ENCODE data around the gene CHD5.

CHD5 gene

DNA sequence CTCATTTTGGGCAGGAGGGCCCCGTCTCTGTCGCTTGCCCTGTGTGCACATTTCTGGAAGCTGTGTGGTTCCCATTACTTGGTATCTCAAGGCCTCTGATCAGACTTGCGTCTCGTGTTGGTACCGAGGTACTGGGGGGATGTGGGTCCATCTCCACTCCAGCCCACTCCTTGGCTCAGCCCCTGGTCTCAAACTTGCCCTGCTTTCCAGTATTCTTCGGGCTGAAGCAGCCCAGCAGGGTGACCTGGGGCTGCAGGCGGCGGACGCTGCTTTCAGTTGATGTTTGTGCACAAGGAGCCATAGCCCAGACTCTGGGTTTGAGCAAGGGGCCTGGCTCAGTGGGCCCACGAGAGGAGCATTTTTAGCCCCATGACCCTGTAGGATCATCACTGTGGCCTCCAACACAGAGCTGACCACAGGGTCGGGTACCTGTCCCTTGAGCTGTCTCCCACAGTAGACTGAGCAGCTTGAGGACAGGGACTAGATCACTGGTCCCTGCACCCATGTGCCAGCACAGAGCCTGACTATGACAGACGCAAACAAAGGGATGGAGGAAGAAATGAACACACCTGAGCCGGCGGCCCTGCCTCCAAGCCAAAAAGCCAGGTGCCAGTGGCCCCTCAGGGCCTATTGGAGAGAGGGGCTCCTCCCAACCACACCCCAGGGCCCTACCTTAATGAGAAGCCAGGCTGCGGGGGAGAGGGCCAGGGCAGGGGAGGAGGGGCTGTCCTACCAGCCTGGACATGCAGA lies 46.8 kb downstream of the CHD5 start:
- DNase-seq (ENCODE audit: low spot score) = no peak

DNA sequence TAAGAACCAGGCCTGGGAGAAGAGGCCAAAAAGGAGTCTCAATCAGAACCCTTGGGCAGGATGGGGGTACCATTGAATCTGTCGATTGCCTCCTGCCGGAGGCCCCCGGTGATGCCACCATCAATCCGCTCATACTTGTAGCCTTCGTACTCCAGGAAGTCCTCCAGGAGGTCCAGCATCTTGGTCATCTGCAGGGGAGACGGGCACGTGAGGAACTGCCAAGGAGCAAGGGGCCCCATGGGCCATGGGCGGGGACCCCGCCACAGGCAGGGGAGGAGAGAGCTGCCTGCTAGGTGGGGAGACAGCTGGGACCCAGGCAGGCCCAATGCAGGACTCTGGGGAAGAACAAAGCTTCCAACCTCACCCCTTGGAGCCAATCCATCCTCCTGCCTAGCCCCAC lies 48.6 kb downstream of the CHD5 start:
- no peak for DNase-seq (ENCODE audit: low spot score)

DNA sequence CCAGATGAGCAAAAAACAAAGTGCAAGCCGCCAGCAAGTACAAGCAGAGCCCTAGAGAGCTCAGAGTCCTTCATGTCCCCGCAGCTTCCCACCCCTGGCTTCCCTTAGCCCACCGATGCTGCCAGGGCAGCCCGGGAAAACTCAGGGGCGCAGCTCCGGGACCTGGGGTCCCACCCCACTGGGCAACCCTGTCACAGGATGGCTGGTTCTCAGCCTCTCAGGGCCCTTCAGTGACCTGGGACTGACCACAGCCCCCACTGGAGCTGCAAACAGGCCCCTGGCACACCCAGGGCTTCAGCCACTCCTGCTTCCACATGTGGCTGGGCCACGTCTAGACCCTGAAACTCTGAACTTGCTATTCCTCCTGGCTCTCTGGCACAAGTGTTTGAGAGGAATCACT lies 49.5 kb downstream of the CHD5 start:
- DNase-seq (ENCODE audit: low spot score) = no peak

DNA sequence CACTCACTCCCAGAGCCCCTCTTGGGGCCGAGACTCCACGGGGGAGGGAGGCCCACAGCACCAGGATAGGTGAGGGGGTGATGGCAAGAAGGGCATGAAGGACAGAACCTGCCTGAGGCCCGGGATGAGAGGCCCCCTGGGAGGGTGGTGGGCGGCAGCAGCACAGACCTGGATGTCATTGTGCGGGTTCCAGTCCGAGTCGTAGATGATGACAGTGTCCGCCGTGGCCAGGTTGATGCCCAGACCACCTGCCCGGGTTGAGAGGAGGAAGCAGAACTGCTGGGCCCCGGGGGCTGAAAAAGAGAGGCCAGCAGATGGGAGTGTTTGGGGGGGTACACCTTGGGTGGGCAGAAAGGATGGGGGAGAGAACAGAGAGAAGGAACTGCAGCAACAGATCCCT lies 50.1 kb downstream of the CHD5 start:
- DNase-seq (ENCODE audit: low spot score) = no peak

DNA sequence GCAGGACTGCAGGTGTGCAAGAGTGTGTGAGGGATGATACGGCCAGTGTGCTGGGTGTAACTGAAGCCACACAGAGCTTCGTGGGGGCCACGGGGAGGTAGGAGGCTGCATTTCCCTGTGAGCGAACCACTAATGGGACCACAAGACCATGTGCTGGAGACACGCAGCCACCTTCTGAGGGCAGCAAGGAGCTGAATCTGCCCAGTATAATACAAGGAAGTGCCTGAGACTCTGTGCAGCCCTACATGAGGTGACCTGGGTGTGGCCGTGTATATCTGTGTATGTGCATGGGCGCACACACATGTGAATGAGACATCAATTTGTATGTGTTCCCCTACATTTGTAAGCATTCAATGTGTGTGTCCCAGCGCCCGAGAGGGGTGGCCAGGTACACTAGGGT lies 50.8 kb downstream of the CHD5 start:
- DNase-seq (ENCODE audit: low spot score) = no peak

DNA sequence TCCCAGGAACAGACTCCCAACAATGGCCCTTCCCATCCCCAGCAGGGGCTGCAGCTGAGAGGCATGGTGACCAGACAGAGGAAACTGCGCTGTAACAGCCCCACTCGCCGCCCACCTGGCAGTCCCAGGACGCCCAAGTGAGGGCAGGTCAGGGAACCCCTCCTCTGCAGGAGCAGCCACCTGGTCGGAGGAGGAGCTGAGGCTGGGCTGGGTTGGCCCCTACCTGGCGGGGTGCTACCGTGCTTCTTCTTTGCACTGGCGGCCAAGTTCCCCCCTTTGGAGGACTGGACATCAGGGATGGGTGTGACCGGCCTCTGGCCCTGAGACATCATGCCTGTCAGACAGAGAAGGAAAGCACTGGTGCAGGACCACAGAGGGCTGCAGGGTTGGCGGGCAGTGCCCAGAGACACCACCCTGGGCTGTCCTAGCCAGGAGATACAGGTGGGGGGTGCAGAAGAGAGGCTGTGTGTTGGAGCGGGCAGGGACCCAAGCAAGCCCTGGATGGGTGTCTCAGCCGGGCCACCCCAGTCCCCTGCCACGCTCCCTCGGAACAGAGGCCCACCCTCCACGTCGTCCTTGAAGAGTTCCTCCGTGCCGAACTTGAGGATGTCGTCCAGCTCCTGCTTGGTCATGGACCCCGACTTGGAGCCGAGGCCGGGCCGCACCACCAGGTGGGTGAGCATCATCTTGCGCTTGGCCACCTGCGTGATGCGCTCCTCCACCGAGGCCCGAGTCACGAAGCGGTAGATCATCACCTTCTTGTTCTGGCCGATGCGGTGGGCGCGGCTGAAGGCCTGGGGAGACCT lies 51.6 kb downstream of the CHD5 start:
- no peak for DNase-seq (ENCODE audit: low spot score)

DNA sequence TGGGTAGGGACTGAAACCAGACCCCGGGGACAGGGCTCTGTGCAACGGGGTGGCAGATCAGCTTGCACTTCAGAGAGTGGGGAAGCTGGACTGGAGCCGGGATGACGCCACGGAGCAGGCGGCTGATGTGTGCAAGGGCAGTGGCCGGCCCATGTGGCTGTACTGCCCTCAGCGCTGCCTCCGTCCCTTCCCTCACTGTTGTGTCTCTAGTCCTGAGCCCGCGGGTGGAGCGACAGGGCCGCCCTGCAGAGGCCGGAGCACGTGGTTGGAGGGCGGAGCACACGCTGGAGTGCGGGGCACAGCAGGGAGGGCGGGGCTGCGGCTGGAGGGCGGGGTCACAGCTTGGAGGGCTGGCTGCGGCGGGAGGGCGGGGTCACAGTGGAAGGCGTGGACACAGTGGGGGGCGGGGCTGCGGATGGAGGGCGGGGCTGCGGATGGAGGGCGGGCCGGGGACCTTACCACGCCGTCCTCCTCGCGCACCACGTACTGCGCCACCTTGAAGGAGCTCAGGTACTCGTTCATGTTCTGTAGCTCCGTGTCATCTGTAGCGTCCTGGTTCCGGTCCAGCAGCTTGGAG lies 52.4 kb downstream of the CHD5 start:
- peak; percentile 24 for DNase-seq (ENCODE audit: low spot score)

DNA sequence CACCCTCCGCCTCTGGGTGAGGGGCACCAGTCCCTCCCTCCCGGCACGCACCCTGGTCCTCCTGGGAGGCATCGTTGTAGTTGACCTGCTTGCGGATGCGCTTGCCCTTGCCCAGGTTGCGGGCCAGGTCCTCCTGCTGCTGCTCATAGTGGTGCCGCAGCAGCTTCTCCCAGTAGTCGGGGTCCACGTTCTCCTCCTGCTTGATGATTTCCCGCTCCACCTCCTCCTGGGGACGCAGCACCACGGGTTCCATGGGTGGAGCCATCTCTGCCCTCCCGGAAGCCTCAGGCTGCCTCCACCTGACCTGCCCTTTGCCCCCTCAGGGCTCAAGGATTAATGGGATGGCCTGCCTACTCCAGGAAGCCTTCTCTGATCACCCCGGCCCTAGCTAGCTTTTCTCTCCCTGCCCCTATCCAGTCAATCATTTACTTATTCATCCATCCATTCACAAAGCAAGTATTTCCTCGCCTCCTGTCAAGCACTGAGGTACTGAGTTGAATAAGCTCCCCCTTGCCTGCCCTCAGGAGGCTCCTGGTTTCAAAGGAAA lies 53.5 kb downstream of the CHD5 start:
- no peak for DNase-seq (ENCODE audit: low spot score)

DNA sequence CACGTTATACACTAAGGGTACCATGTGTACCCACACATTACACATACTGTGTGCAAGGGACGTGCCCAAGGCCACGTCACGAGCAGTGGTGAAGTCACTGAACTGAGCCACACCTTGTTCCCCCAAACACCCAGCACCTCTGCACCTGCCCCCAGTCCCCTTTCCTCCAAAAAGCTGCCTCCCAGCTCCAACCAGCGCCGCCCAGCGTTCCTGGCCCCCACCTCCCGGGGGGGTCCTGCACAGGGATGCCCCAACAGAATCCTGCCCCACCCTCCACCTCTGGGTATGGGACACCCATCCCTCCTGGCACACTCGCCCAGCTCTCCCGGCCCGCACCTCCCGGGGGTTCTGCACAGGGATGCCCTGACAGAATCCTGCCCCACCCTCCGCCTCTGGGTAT lies 54.1 kb downstream of the CHD5 start:
- no peak for DNase-seq (ENCODE audit: low spot score)

DNA sequence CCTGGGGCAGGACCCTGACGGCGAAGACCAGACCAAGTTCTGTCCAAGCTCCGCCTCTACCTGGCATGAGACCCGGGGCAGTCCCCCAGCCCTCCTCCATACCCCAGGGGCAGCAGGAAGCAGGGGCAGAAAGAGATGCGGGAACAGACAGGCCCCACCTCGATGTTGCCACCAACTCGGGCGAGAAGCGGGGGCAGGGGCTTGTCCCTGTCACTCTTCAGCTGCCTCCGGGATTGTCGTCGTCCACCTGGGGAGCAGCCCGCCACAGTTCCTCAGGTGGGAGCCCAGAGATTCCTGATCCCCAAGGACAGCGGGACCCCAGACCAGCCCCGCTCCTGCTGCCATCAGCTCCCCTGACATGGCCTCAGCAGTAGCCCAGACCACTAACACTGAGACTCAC lies 54.8 kb downstream of the CHD5 start:
- DNase-seq (ENCODE audit: low spot score) = no peak

DNA sequence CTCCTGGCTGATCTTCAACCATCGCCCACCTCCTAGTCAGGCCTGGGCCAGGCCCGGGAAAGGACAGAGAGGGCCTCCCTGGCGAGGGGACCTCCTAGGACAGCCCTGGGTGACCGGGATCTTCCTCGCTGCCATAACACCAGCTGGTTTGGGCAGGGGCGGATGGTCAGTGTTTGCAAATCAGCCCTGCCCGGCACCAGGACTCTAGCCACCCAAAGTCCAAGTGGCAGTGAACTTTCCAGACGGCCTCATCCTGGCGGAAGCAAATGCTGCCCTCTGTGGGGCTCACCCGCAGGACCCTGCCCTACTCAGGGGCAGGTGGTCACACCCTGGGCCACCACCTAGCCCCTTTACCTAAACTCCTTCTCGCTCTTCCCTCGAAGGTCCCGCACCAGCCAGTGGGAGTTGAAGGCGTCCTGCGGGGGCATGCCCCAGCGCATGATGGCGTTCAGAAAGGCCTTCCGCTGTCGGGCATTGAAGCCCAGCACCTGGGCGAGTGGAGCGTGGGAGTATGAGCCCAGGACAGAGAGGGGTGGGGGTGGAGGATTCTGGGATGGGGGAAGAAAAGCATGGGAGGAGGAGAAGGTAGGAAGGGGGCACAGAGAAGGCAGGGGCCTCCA lies 55.3 kb downstream of the CHD5 start:
- DNase-seq (ENCODE audit: low spot score) = no peak

DNA sequence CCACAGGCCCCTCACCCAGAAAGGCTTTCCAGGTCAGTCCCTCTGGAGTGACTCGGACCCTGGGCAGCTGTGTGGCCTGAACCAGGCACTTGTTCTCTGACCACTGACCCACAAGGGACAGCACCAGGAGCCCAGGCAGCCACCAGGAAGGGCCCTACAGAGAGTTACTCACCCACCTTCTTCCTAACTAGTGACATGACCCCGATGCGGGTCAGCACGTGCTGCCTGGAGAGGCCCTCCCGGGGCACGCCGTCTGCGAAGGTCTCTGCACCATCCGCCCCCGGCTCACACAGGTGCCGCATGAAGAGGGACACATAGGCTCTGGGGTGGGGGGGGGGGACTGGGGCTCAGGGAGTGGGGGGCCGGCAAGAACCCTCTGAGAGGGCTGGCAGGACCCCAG lies 55.8 kb downstream of the CHD5 start:
- no peak for DNase-seq (ENCODE audit: low spot score)

DNA sequence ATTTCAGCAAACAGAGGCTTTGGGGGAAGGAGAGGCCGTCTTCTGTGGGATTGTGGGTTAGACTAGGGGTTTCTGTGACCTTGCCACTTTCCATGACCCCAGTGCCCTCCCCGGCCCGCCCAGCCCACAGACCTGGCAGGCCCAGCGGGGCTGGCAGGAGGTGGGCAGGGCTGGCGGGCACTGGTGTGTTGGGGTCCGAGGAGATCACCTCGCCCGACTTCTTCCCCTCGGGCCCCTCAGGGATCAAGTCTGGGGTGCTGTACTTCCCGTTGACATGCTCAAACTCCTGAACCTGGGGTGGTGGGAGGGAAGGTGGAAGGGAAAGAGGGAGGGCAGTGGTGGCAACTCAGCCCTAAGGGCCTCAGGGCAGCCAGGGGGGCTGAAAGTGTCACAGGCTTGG lies 56.3 kb downstream of the CHD5 start:
- DNase-seq (ENCODE audit: low spot score) = no peak

DNA sequence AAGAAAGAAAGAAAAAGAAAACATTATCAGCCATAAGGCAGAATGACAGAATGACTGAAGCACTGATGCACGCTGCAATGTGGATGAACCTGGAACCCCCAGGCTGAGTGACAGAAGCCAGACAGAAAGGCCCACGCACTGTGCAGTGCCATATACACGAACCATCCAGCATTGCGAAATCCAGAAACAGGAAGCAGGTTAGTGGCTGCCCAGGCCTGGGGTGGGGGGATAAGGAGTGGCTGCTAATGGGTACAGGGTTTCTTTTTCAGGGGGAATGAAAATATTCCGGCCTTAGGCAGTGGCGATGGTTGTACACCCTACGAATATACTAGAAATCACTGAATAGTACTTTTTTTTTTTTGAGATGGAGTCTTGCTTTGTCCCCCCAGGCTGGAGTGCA lies 57.0 kb downstream of the CHD5 start:
- DNase-seq (ENCODE audit: low spot score) = no peak

DNA sequence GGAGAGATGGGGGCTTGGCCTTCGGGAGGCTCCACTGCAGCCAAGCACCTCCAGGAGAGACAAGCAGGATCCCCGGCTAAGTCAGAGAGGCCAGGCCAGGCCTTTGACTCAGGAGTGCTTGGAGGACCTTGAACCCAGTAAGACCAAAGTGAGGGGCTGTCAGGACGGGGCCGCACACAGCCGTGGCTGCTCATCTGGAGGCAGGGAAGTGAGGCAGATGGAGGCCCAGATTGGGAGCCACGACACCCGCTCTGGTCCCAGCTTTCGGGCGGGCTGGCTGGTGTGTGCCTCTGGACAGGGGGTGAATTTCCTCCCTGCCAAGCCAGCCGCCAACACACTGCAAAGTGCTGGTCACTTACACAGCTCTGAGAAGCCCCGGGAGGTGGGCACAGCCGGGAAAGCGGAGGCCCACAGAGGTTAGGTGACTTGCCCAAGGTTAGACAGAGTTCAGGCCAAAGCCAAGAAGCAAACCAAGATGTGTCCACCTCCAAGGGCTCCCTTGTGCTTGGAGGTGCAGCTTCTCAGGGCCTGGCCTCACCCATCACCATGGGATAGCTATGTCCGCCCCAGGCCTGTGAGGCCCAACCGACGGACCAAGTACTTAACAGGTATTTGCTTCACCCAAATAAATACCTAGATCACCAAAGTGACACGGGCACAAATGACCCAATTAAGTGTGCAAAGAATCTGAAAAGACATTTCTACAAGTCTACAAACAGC lies 58.3 kb downstream of the CHD5 start:
- no peak for DNase-seq (ENCODE audit: low spot score)

DNA sequence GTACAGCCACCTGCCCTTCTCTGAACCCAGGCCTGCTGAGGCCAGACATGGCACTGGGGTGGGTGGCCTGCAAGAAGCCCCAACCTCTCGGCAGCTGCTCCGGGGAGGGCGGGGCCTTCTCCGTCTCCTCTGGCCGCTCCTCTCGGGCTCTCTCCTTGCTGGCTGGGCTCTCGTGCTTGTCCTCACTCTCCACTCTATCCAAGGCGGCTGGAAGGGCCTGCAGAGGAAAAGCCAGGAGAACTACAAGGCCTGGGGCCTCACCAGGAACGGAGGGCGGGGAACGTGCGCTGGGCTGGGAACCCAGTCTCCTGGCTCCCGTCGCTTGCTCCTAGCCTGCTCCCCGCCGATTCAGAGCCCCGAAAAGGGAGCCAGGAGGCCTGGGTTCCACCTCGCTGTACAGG lies 59.1 kb downstream of the CHD5 start:
- no peak for DNase-seq (ENCODE audit: low spot score)

DNA sequence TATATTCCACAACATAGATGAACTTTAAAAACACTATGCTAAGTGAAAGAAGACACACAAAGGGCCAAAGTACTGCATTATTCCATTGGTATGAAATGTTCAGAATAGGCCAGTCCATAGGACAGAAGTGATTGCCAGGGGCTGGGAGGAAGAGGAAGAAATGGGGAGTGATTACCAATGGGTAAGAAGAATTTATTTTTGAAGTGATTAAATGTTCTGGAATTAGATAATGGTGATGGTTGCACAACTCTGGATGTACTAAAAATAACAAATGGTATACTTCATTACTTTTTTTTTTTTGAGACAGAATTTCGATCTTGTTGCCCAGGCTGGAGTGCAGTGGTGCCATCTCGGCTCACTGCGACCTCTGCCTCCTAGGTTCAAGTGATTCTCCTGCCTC lies 61.7 kb downstream of the CHD5 start:
- no peak for DNase-seq (ENCODE audit: low spot score)

DNA sequence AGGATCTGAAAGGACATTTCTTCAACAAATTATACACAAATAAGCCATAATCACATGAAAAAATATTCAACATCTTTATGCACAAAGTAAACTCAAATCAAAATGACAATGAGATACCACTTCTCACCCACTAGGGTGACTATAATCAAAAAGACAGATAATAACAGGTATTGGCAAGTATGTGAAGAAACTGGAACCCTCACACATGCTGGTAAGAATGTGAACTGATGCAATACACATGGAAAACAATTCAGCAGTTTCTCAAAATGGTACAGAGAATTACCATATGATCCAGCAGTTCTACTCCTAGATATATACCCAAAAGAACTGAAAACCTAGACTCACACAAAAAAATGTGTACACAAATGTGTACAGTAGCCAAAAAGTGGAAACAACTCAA lies 62.5 kb downstream of the CHD5 start:
- no peak for DNase-seq (ENCODE audit: low spot score)

DNA sequence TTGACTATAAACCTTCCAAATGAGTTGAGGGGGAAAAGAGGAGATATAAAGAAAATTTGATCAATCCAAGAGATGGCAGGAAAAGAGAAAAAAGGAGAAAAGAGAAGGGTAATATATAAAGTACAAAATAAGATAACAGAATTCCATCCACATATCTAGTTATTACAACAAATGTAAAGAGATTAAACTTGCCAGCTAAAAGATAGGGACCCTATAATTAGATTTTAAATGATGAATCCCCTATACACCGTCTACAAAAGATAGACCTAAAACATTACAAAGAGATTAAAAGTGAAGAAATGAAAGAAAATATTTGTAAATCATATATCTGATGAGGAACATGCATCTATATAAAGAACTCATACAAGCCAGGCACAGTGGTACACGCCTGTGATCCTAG lies 63.1 kb downstream of the CHD5 start:
- DNase-seq (ENCODE audit: low spot score) = no peak

DNA sequence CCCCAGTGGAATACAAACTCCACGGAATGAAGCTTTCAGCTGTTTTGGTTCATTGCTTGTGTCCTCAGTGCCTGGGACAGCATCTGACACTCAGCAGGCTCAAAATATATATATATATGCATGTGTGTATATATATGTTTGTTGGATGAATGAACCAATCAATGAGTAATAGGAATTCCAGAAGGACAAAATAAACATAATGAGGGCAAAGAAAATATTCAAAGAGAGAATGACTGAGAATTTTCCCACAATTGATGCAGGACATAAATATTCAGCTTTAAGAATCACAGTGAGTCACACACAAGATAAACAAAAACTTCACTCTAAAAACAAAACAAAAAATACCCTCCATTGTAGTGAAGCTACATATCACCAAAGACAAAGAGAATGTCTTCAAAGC lies 64.0 kb downstream of the CHD5 start:
- DNase-seq (ENCODE audit: low spot score) = no peak

DNA sequence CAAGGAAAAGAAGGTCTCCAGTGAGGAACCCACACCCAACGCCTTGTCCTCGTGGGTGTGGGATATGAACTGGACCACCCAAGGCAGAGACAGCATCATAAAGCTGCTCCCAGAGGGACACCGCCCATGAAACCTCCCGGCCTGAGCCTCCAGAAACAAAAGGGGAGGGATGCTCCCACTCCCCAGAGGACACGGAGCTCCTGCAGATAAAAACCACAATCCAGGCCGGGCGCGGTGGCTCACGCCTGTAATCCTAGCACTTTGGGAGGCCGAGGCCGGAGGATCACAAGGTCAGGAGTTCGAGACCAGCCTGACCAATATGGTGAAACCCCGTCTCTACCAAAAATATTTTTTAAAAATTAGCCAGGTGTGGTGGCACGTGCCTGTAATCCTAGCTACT lies 66.4 kb downstream of the CHD5 start:
- DNase-seq (ENCODE audit: low spot score) = no peak

DNA sequence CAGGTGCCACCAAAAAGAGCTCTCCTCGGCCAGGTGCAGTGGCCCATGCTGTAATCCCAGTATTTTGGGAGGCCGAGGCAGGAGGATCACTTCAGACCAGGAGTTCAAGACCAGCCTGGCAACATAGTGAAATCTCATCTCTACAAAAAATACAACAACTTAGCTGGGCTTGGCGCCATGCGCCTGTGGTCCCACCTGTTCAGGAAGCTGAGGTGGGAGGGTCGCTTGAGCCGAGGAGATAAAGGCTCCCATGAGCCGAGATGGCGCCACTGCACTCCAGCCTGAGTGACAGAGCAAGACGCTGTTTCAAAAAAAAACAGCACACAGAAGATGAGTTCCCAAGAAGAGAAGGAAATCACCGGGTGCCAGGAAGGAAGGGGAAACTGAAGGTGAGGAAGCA lies 67.0 kb downstream of the CHD5 start:
- no peak for DNase-seq (ENCODE audit: low spot score)
